ENCODE results near the gene HOGA1. TPM values are rescaled to one million over a fixed set of nuclear protein-coding genes. Genes with fewer than 3 reads are reported as not detected.

HOGA1 gene
- total RNA-seq, 6 experiments from 2014 or later: 16.8 to 92.9 (median 36.5) TPM

GRCh38 chr10:97600616-97601015 lies 16.4 kb downstream of the HOGA1 start:
- 86% methylated on average over 1 of the region's 1 CpG for WGBS (ENCODE audit: insufficient coverage, low coverage, low lambda C conversion rate, missing lambda C conversion rate)

GRCh38 chr10:97601268-97602215 lies 17.4 kb downstream of the HOGA1 start:
- no peaks in the 10 kb centered on the region for H3K27me3 ChIP-seq
- peaks cover 0 to 16% (median under 1%) of the 10 kb centered on the region in 4 donors for H3K4me1 ChIP-seq
- no peak for ATAC-seq
- H3K4me3 ChIP-seq: no peak overlapping the region
- no peak for TF ChIP-seq CTCF (IDR thresholded peaks at IDR 0.05)
- no peak for TF ChIP-seq POLR2A (IDR thresholded peaks at IDR 0.05)
- WGBS (ENCODE audit: insufficient coverage, low coverage, low lambda C conversion rate, missing lambda C conversion rate): 79% methylated on average over 8 of the region's 21 CpGs
- DNase-seq: peak in 1 of 3 donors; percentile 44
- H3K9me3 ChIP-seq: no peaks in the 10 kb centered on the region
- peaks cover 0 to 55% (median 0%) of the 10 kb centered on the region in 4 donors for H3K36me3 ChIP-seq
- no peak overlapping the region for H3K27ac ChIP-seq
- intact Hi-C loops (cut with DNase I): no loop called here

More at GRCh38 chr10:97600616-97601015, 16.4 kb downstream of the HOGA1 start:
- no peaks in the 10 kb centered on the region for H3K27me3 ChIP-seq
- H3K9me3 ChIP-seq: no peaks in the 10 kb centered on the region
- H3K36me3 ChIP-seq: peaks cover 0 to 51% (median 0%) of the 10 kb centered on the region in 4 donors
- no peak overlapping the region for H3K4me3 ChIP-seq
- H3K4me1 ChIP-seq: peaks cover 0 to 25% (median 3%) of the 10 kb centered on the region in 4 donors
- no peak overlapping the region for H3K27ac ChIP-seq
- ATAC-seq (no peak), DNase-seq (no peak)
- TF ChIP-seq CTCF (IDR thresholded peaks at IDR 0.05): no peak
- TF ChIP-seq POLR2A (IDR thresholded peaks at IDR 0.05): no peak
- intact Hi-C loops (cut with DNase I): no loop called here

GRCh38 chr10:97607095-97607636 lies 23.0 kb downstream of the HOGA1 start:
- H3K4me1 ChIP-seq: no peaks in the 10 kb centered on the region
- H3K9me3 ChIP-seq: no peaks in the 10 kb centered on the region
- intact Hi-C loops (cut with DNase I): no loop called here
- no peak overlapping the region for H3K4me3 ChIP-seq
- peaks cover 0 to 47% (median under 1%) of the 10 kb centered on the region in 4 donors for H3K36me3 ChIP-seq
- H3K27me3 ChIP-seq: no peaks in the 10 kb centered on the region
- TF ChIP-seq CTCF (IDR thresholded peaks at IDR 0.05) (no peak), POLR2A (IDR thresholded peaks at IDR 0.05) (no peak)
- ATAC-seq (no peak), DNase-seq (peak in 1 of 3 donors; percentile 43)
- no peak overlapping the region for H3K27ac ChIP-seq
- 92% methylated on average over 3 of the region's 5 CpGs for WGBS (ENCODE audit: insufficient coverage, low coverage, low lambda C conversion rate, missing lambda C conversion rate)

- TF ChIP-seq CTCF (IDR thresholded peaks at IDR 0.05) (no peak), POLR2A (IDR thresholded peaks at IDR 0.05) (no peak)
- intact Hi-C loops (cut with DNase I): no loop called here
- ATAC-seq (peak in 1 of 4 donors; percentile 36), DNase-seq (peak in 1 of 3 donors; percentile 44)
- Histone ChIP-seq H3K27me3 (no peaks in the 10 kb centered on the region), H3K4me3 (no peak overlapping the region), H3K36me3 (peaks cover 0 to 30% (median under 1%) of the 10 kb centered on the region in 4 donors), H3K9me3 (no peaks in the 10 kb centered on the region), H3K4me1 (no peaks in the 10 kb centered on the region), H3K27ac (no peak overlapping the region)
- WGBS (ENCODE audit: insufficient coverage, low coverage, low lambda C conversion rate, missing lambda C conversion rate): 71% methylated on average over 6 of the region's 13 CpGs
These were observed 24.9 kb downstream of the HOGA1 start for GRCh38 chr10:97608991-97609561.

Data from right lobe of liver (tissue), 6 donors.